T-helper 9 cell (primary cell): ENCODE measurements around the gene FOLR2.
"Not testable (repeated sequence)": the region's sequence is repeated elsewhere in the genome, so short reads cannot be mapped to it uniquely, and the experiment has no call there.

Experiments used
- DNase-seq: peaks from one replicate; pipeline ENCODE4 v3.0.0-alpha.2; 2020
- total RNA-seq, 2 donors: gene quantifications; one replicate each; lab custom pipeline; 2026; lab: John Stamatoyannopoulos, UW

Gene FOLR2
- 0 reads per million in 2 donors for total RNA-seq

- DNase-seq = no peak
Measured at GRCh38 chr11:72216638-72217037, at the start of gene FOLR2. Gene FOLR2 (plus strand): TSS chr11:72216794. CDS start chr11:72218585, 1,791 bp downstream.

GRCh38 chr11:72169046-72169555 lies 47.5 kb upstream of the FOLR2 start:
- DNase-seq = not testable (repeated sequence)

- not testable (repeated sequence) for DNase-seq
Measured at GRCh38 chr11:72169754-72170153, 46.8 kb upstream of the FOLR2 start.

- DNase-seq = not testable (repeated sequence)
Measured at GRCh38 chr11:72172043-72172442, 44.6 kb upstream of the FOLR2 start.

GRCh38 chr11:72173291-72173690 lies 43.3 kb upstream of the FOLR2 start:
- no peak for DNase-seq

GRCh38 chr11:72174302-72175070 lies 42.1 kb upstream of the FOLR2 start:
- no peak for DNase-seq

GRCh38 chr11:72177656-72178055 lies 38.9 kb upstream of the FOLR2 start:
- no peak for DNase-seq

GRCh38 chr11:72179049-72179803 lies 37.4 kb upstream of the FOLR2 start:
- DNase-seq = no peak

- DNase-seq = no peak
Measured at GRCh38 chr11:72179804-72180396, 36.7 kb upstream of the FOLR2 start.

- not testable (repeated sequence) for DNase-seq
Measured at GRCh38 chr11:72180892-72181552, 35.6 kb upstream of the FOLR2 start.

- DNase-seq = not testable (repeated sequence)
Measured at GRCh38 chr11:72181553-72181958, 35.0 kb upstream of the FOLR2 start.

GRCh38 chr11:72188267-72188666 lies 28.3 kb upstream of the FOLR2 start:
- no peak for DNase-seq

- DNase-seq = no peak
Measured at GRCh38 chr11:72189455-72190250, 26.9 kb upstream of the FOLR2 start.

- DNase-seq = no peak
Measured at GRCh38 chr11:72190631-72191071, 25.9 kb upstream of the FOLR2 start.

GRCh38 chr11:72191961-72192381 lies 24.6 kb upstream of the FOLR2 start, which contains the start of gene FOLR1:
Gene FOLR1 (plus strand): TSS chr11:72192140. CDS start chr11:72192174, 34 bp downstream.
- DNase-seq = no peak

- DNase-seq = no peak
Measured at GRCh38 chr11:72195518-72196270, 20.9 kb upstream of the FOLR2 start.

- DNase-seq = not testable (repeated sequence)
Measured at GRCh38 chr11:72201445-72201844, 15.1 kb upstream of the FOLR2 start.

GRCh38 chr11:72202571-72202970 lies 14.0 kb upstream of the FOLR2 start:
- DNase-seq = no peak

GRCh38 chr11:72203163-72203562 lies 13.4 kb upstream of the FOLR2 start:
- no peak for DNase-seq

- no peak for DNase-seq
Measured at GRCh38 chr11:72204886-72205285, 11.7 kb upstream of the FOLR2 start.

- DNase-seq = not testable (repeated sequence)
Measured at GRCh38 chr11:72206794-72207193, 9.8 kb upstream of the FOLR2 start.
